ENCODE results near the gene PTDSS2. TPM values are rescaled to one million over a fixed set of nuclear protein-coding genes. Genes with fewer than 3 reads are reported as not detected.

The PTDSS2 gene
- total and polyA plus RNA-seq, 2 of the 4 experiments (the other 2 are of a cell fraction), result 23.5 to 26.6 TPM

DNA sequence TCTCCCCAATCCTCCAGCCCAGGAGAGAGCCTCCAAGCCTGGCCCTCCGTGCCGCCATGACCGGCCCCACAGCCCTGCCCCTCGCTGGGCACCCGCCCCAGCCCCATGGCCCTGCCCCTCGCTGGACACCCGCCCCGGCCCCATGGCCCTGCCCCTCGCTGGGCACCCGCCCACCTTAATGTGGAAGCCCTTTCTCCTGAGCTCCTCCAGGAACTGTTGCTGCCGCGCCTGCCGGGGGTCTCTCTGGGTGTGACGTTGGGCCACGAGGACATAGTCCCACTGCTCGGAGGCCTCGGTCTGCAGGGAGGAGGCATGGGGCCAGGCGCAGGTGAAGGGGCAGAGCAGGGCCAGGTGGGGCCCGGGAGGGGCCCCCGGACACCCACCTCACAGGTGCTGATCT is 16.4 kb upstream of the PTDSS2 start:
- Histone ChIP-seq H2AK5ac (ENCODE audit: low read depth, low read length) (no peak overlapping the region), H3K36me3 (ENCODE audit: control insufficient read depth, insufficient read depth, low read length) (no peaks in the 10 kb centered on the region), H3K4me2 (ENCODE audit: low read depth, low read length) (no peak overlapping the region), H3K79me1 (ENCODE audit: low read depth in 1 of 2, low read length in 2 of 2) (no peaks in the 10 kb centered on the region), H3K4me3 (ENCODE audit: insufficient read depth, low read depth, low read length) (no peak overlapping the region), H2AK9ac (replicated peaks; ENCODE audit: low read depth, low read length, poor library complexity) (no peak overlapping the region), H3K14ac (replicated peaks; ENCODE audit: low read depth, low read length) (no peak overlapping the region), H2BK20ac (ENCODE audit: low read depth, low read length) (no peak overlapping the region), H4K20me1 (ENCODE audit: insufficient read depth, low read length) (no peaks in the 10 kb centered on the region), H3K23ac (ENCODE audit: low read depth, low read length) (no peak overlapping the region), H3K27me3 (ENCODE audit: control insufficient read depth, insufficient read depth, low read length) (peaks cover 6% of the 10 kb centered on the region), H4K91ac (ENCODE audit: insufficient read depth, low read depth, low read length) (no peak overlapping the region), H2BK120ac (ENCODE audit: low read depth, low read length) (no peak overlapping the region), H4K8ac (ENCODE audit: low read depth in 2 of 2, low read length in 2 of 2) (no peak overlapping the region), H3K4me1 (ENCODE audit: control insufficient read depth, insufficient read depth, low read length) (no peaks in the 10 kb centered on the region), H2BK5ac (ENCODE audit: low read depth, low read length, poor library complexity, severe bottlenecking) (no peak overlapping the region), H3K9ac (ENCODE audit: low read depth, low read length) (no peak overlapping the region), H3K18ac (ENCODE audit: low read depth, low read length) (no peak overlapping the region), H3K4ac (ENCODE audit: low read depth, low read length) (no peak overlapping the region), H3K56ac (ENCODE audit: extremely low read depth, insufficient read depth, low read length) (no peak overlapping the region), H4K5ac (ENCODE audit: low read depth, low read length) (no peak overlapping the region), H3K9me3 (ENCODE audit: control insufficient read depth, insufficient read depth, low read length) (peaks cover 4% of the 10 kb centered on the region; the same call in 1 of the 2 replicates), H2BK15ac (ENCODE audit: low read depth, low read length) (no peak overlapping the region), H3K9me1 (ENCODE audit: insufficient read depth, low read length) (no peaks in the 10 kb centered on the region), H3K27ac (ENCODE audit: insufficient read depth, low read length) (no peak overlapping the region), H2AFZ (replicated peaks; ENCODE audit: low read length, poor library complexity) (no peak overlapping the region)
- ChIA-PET POLR2A (ENCODE audit: unreplicated experiment) (no interaction called here), CTCF (no interaction called here)
- WGBS, 2 experiments (ENCODE audit: extremely low coverage in 2 of 2, insufficient read length in 1 of 2), result 69% methylated on average over 16 of the region's 20 CpGs; no CpG with 5 or more reads in 1 of the 2 experiments
- intact Hi-C loops (cut with micrococcal nuclease) (no loop called here), dilution Hi-C loops (cut with HindIII; ENCODE audit: low sequenced_read_pairs, unreplicated experiment) (no loop called here), in situ Hi-C loops (cut with MboI; ENCODE audit: low sequenced_read_pairs) (no loop called here)
- TF ChIP-seq BHLHE40 (IDR thresholded peaks at IDR 0.05; ENCODE audit: low read depth, low read length), result no peak
- TF ChIP-seq MAZ (IDR thresholded peaks at IDR 0.05; ENCODE audit: borderline replicate concordance, low read depth, low read length), result no peak
- TF ChIP-seq MXI1 (IDR thresholded peaks at IDR 0.05; ENCODE audit: borderline replicate concordance, low read depth, low read length), result no peak
- BruUV-seq (replicated peaks), result no TSS peak
- ATAC-seq (ENCODE audit: low read depth) (no peak), DNase-seq (no peak)
